MM.1S (cell line): Measurements from ENCODE around the gene P2RY12.

ENCODE experiments used
- DNase-seq: peaks from one replicate; pipeline ENCODE4 v3.0.0-alpha.2; 2015
- H2AFZ ChIP-seq: fragments of 300-600 bp; sonication (generic); 2 replicates; pipeline ENCODE4 v1.6.0; 2016; ENCODE audit warnings: antibody characterized with exemption, low read length
- H3F3A ChIP-seq: fragments of 300-600 bp; sonication (generic); 2 replicates; pipeline ENCODE4 v1.6.1; 2016; ENCODE audit warnings: mild to moderate bottlenecking, antibody characterized with exemption, low read length, moderate library complexity, mixed read lengths; ENCODE audit not compliant: insufficient read depth
- H3K27ac ChIP-seq: fragments of 300-600 bp; sonication (generic); 2 replicates; pipeline ENCODE4 v1.5.1; 2016; ENCODE audit warnings: mild to moderate bottlenecking, low read length
- H3K27me3 ChIP-seq: fragments of 300-600 bp; sonication (generic); replicated peaks from 2 replicates; pipeline ENCODE4 v1.6.0; 2016; ENCODE audit warnings: low read length; ENCODE audit not compliant: insufficient read depth
- H3K36me3 ChIP-seq: fragments of 300-600 bp; sonication (generic); replicated peaks from 2 replicates; pipeline ENCODE4 v1.6.1; 2016; ENCODE audit warnings: mild to moderate bottlenecking, low read length, mixed read lengths; ENCODE audit not compliant: insufficient read depth
- H3K4me1 ChIP-seq: fragments of 300-600 bp; sonication (generic); 2 replicates; pipeline ENCODE4 v1.6.1; 2016; ENCODE audit warnings: low read length, mixed read lengths
- H3K4me2 ChIP-seq: fragments of 300-600 bp; sonication (generic); 2 replicates; pipeline ENCODE4 v1.6.0; 2016; ENCODE audit warnings: low read depth, low read length
- H3K4me3 ChIP-seq: fragments of 300-600 bp; sonication (generic); 2 replicates; pipeline ENCODE4 v1.5.1; 2016; ENCODE audit warnings: low read length, mixed read lengths
- H3K79me2 ChIP-seq: fragments of 300-600 bp; sonication (generic); 2 replicates; pipeline ENCODE4 v1.6.1; 2016; ENCODE audit warnings: mixed run types, low read length, mixed read lengths
- H3K9ac ChIP-seq: fragments of 300-600 bp; sonication (generic); 2 replicates; pipeline ENCODE4 v1.6.1; 2016; ENCODE audit warnings: low read length, mixed read lengths
- H3K9me2 ChIP-seq: fragments of 300-600 bp; sonication (generic); replicated peaks from 2 replicates; pipeline ENCODE4 v1.6.1; 2016; ENCODE audit warnings: mild to moderate bottlenecking, low read length, mixed read lengths; ENCODE audit not compliant: insufficient read depth
- H3K9me3 ChIP-seq: fragments of 300-600 bp; sonication (generic); replicated peaks from 2 replicates; pipeline ENCODE4 v1.6.1; 2016; ENCODE audit warnings: mild to moderate bottlenecking, low read length, mixed read lengths; ENCODE audit not compliant: insufficient read depth
- H4K20me1 ChIP-seq: fragments of 300-600 bp; sonication (generic); 2 replicates; pipeline ENCODE4 v1.6.1; 2016; ENCODE audit warnings: mild to moderate bottlenecking, low read length, moderate library complexity, mixed read lengths; ENCODE audit not compliant: insufficient read depth
- EZH2 ChIP-seq: fragments of 300-600 bp; sonication (generic); optimal IDR thresholded peaks from 2 replicates; pipeline ENCODE3; 2017; ENCODE audit warnings: low read depth, mild to moderate bottlenecking, antibody characterized with exemption, low read length, mixed read lengths
- EZH2phosphoT487 ChIP-seq: fragments of 300-600 bp; sonication (generic); IDR thresholded peaks from 2 replicates; pipeline ENCODE4 v1.6.1; 2018; ENCODE audit warnings: antibody characterized with exemption, low read length
- TF ChIP-seq, protein P1 (sequence below): fragments of 300-600 bp; sonication (generic); IDR thresholded peaks from 2 replicates; pipeline ENCODE4 v1.5.1; 2016; ENCODE audit warnings: antibody characterized with exemption, low read length, mixed read lengths

P2RY12 gene

GRCh38 chr3:151303751-151304150 lies 80.8 kb downstream of the P2RY12 start:
- Histone ChIP-seq H3K4me1 (peaks cover 11% of the 10 kb centered on the region), H2AFZ (no peak overlapping the region), H3K4me3 (no peak overlapping the region), H3K4me2 (no peak overlapping the region), H4K20me1 (no peaks in the 10 kb centered on the region), H3K27me3 (no peaks in the 10 kb centered on the region), H3K36me3 (no peaks in the 10 kb centered on the region), H3K27ac (no peak overlapping the region), H3K79me2 (no peaks in the 10 kb centered on the region), H3K9me2 (no peaks in the 10 kb centered on the region), H3F3A (no peaks in the 10 kb centered on the region), H3K9ac (no peak overlapping the region), H3K9me3 (no peaks in the 10 kb centered on the region)
- TF ChIP-seq EZH2phosphoT487: no peak
- TF ChIP-seq, protein P1, sequence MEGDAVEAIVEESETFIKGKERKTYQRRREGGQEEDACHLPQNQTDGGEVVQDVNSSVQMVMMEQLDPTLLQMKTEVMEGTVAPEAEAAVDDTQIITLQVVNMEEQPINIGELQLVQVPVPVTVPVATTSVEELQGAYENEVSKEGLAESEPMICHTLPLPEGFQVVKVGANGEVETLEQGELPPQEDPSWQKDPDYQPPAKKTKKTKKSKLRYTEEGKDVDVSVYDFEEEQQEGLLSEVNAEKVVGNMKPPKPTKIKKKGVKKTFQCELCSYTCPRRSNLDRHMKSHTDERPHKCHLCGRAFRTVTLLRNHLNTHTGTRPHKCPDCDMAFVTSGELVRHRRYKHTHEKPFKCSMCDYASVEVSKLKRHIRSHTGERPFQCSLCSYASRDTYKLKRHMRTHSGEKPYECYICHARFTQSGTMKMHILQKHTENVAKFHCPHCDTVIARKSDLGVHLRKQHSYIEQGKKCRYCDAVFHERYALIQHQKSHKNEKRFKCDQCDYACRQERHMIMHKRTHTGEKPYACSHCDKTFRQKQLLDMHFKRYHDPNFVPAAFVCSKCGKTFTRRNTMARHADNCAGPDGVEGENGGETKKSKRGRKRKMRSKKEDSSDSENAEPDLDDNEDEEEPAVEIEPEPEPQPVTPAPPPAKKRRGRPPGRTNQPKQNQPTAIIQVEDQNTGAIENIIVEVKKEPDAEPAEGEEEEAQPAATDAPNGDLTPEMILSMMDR: no peak
- TF ChIP-seq EZH2: no peak
- DNase-seq: no peak

GRCh38 chr3:151301787-151302186 lies 82.8 kb downstream of the P2RY12 start:
- H3K4me1 ChIP-seq: peaks cover 11% of the 10 kb centered on the region
- H3K9ac ChIP-seq: no peak overlapping the region
- H3K9me2 ChIP-seq: no peaks in the 10 kb centered on the region
- TF ChIP-seq EZH2phosphoT487 (no peak), EZH2 (no peak)
- TF ChIP-seq, protein P1: no peak
- no peak overlapping the region for H3K4me3 ChIP-seq
- H2AFZ ChIP-seq: no peak overlapping the region
- no peaks in the 10 kb centered on the region for H3K27me3 ChIP-seq
- H3F3A ChIP-seq: no peaks in the 10 kb centered on the region
- no peak overlapping the region for H3K27ac ChIP-seq
- no peaks in the 10 kb centered on the region for H4K20me1 ChIP-seq
- DNase-seq: no peak
- H3K79me2 ChIP-seq: no peaks in the 10 kb centered on the region
- H3K9me3 ChIP-seq: no peaks in the 10 kb centered on the region
- H3K4me2 ChIP-seq: no peak overlapping the region
- H3K36me3 ChIP-seq: no peaks in the 10 kb centered on the region

DNA sequence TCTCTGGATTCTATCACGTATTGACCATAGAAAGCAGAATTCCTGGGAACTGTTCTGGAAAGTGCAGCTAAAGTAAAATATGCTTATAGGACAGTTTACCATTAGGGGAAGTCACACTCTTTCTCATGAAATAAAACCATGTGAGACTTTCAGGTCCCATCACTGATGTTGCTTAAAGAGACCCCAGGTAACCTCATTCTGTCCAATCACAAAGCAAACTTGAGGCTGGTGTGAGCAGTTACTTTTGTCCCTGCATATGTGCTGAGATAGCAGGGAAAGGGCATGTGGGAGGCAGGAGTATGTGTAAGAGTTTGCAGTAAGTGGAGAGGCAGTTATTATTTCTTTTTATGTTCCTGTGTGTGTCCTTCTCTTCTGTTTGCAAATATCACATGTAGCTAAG lies 84.0 kb downstream of the P2RY12 start:
- Histone ChIP-seq H3K27ac (no peak overlapping the region), H3K4me2 (no peak overlapping the region), H3K9me3 (no peaks in the 10 kb centered on the region), H3K4me1 (peaks cover 8% of the 10 kb centered on the region), H3K36me3 (no peaks in the 10 kb centered on the region), H3K79me2 (no peaks in the 10 kb centered on the region), H2AFZ (no peak overlapping the region), H3K9ac (no peak overlapping the region), H4K20me1 (no peaks in the 10 kb centered on the region), H3K27me3 (no peaks in the 10 kb centered on the region), H3F3A (no peaks in the 10 kb centered on the region), H3K9me2 (no peaks in the 10 kb centered on the region), H3K4me3 (no peak overlapping the region)
- no peak for DNase-seq
- TF ChIP-seq EZH2: no peak
- TF ChIP-seq, protein P1: no peak
- no peak for TF ChIP-seq EZH2phosphoT487
